SHP77 (cell line): ENCODE results near the gene MAGI1.

Experiments
- DNase-seq, 2 experiments: peaks; one replicate each; lab custom pipeline; 2025; lab: John Stamatoyannopoulos, UW

Gene MAGI1

DNA sequence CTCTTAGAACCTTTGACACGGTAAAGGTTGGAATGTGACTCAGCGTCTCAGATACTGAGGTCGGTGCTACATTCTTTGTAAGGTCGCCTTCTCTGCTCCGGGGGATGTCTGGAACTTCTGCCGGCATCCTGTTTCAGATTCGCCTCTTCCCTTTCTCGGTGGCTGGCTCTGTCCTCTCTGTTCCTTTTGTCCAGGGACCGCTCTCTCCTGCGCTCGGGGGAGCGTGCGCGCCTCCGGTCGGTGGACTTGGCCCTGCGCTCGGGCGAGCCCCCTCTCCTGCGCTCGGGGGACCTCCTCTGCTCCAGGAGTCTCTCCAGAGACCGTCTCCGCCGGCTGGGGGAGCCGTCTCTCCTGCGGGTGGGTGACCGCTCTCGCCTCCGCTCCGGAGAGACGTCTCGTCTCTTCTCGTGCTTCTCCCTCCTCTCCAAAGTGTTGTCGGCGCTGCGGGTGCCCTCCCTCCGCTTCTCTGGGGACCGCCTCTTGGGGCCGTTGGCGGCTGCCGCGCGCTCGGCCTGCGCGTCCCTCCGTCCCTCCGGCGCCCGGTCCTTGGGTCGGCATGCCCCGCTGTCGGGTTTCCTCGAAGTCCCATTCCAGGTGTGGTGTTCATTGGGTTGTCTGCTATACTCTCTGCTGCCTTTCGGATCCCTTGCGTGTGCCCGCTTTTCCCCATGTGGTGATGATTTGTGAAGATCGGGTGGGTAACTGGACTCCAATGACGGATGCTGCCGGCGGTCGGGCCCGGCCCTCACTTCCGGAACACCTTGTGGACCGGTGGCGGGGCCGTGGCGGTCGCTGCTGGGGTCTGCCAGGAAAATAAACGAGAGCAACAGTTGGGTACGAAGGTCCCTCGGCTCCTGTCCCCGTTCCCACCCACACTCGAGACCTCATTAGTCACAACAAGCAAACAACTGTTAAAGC is 682.1 kb downstream of the MAGI1 start:
- no peak for DNase-seq

DNA sequence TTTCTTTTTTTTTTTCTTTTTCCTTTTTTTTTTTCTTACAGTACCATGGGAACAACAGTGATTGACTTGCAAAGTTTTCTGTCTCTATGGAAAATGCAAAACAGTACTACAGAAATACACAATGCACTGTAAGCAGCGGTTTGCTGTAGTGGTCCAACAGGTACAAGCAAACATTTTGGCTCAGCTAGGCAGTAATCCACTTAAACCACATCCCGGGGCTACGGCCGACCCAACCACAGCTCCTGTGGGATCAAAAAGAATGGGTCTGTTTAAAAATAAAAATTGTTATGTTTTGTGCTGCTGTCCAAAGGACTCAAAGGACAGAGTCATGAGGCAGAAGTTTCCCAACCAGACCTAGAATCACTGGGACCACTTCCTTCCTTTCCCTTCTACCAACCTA is 683.8 kb downstream of the MAGI1 start:
- DNase-seq = no peak

DNA sequence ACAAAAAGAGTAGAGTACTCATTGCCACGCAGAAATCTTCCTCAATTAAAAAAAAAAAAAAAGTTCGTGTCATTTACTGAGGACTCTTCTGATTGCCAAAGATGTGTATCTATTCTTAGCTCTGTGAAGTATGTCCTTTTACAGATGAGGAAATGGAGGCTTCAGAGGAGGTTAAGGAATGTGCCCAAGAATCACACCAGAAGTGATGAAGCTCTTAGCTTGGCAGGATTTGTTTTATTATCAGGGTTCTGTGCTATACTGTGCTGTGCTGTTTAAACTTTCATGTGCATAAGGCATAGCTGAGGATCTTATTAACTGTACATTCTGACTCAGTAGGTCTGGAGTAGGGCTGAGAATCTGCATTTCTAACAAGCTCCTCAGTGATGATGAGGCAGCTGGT is 685.8 kb downstream of the MAGI1 start:
- no peak for DNase-seq

DNA sequence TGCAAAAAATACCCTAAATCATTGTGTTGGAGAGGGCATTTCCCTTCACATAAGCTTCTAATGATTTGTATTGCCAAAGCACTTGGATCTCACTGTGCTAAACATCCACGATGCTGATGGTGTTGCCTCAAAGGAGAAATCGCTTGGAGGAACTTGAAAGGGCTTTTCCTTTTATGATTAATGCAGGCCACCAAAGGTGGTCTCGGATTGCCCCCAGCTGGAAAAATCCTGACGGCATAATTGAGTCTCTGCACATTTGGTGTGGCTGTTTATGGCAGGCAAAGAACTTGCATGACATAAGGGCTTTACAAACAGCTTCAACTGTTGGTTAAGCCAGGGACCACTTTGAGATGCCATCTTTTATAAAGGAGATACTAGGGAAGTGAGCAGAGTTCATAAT is 687.0 kb downstream of the MAGI1 start:
- no peak for DNase-seq

DNA sequence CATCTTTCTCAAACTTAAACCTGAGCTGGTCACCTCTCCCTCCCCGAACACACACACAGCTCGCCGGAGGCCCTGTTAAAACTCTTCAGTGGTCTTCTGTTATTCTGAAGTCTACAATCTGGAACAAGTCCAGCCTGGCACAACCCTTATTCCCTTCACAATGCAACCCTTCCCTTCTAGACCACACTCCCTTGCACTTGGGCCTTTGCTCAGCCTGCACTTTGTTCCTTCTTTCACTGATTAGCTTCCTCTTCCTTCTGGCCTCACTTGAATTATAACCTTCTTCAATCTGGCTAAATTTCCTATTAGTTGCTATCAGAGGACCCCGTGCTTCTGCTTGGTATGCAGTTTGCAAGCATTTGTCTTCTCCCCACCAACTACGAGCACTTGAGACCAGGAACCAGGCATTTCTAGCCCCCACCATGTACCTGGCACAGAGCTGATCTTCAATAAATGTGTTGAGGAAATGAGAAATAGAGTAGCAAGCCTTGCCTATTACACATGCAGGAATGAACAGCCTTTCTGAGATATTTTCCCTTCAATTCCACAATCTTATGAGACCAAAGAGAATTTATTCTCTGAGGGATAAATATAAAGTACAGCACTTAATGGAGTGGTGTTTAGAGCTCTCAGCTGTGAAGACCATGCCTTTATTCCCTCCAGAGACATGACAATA is 687.8 kb downstream of the MAGI1 start:
- DNase-seq = no peak

DNA sequence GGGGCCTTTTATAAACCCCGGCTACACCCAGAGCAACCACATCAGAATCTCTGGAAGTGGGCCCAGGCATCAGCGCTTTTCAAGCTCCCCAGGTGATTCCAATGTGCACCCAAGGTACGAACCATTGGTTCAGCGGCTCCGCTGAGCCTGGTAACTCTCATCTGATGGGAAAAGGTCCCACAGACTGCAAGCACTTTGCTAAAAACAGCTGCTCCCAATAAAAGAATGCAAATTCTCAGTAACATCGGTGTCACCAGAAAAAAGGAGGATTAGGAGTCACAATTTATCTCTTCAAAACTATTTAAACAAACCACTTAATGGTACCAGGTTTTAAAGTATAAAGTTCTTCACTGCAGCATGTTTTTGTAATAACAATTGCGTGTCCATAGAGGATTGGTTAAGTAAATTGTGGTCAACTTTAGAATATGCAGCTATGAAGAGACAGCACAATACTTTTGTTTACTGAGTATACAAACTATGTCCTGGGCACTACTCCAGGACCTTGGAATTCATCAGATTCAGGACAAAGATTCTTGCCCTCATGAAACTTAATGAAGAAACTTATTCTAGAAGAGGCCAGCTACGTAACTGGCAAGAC is 690.2 kb downstream of the MAGI1 start:
- DNase-seq = no peak

DNA sequence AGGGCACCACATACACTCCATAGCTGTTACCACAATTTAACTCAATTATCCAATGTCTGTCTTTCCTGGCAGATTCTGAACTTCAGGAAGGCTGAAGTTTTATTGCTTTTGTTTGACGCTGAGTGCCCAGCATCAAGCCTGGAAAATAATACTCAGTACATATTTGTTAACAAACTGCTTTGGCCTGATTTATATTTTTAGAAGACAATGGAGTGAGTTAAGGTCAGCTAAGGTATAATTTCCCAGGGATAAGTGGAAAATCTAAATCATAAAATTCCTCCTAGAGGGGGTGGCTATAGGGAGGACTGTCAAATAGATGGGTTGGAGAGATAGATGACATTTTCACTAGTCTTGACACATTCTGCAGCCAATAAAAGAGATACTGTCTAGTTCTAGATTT is 691.6 kb downstream of the MAGI1 start:
- no peak for DNase-seq

DNA sequence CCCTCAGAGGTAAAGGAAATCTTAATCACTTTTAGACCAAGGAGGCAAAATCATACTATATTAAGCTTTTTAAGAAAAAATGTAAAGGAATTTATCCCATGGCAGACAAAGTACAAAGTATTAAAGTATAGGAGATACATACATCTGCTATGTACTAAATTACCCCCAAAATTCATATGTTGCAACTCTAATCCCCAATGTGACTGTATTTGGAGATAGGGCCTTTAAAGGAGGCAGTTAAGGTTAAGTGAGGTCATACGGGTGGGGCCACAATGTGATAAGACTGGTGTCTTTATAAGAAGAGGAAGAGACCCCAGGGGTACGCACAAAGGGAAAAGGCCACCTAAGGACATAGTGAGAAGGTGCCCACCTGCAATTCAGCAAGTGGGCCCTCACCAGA is 693.9 kb downstream of the MAGI1 start:
- DNase-seq = no peak

DNA sequence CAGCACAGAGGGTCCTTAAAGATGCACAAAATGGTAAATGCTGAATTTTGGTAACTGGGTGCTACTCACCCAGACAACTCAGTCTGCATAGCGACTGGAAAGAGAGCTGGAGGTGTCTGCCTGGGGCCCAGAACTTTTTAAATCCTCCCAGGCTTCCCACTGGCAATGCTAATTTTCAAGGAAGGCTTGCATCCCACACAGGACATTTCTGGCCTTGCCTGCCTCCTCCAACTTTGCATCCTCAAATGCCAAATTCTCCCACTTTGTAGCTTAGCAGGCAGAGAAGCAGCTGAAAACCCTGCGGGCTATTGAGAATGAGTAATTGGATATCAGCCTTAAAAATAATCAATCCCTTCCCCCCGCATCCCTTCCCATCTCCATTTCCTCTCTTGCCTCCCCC is 694.3 kb downstream of the MAGI1 start:
- DNase-seq = no peak

DNA sequence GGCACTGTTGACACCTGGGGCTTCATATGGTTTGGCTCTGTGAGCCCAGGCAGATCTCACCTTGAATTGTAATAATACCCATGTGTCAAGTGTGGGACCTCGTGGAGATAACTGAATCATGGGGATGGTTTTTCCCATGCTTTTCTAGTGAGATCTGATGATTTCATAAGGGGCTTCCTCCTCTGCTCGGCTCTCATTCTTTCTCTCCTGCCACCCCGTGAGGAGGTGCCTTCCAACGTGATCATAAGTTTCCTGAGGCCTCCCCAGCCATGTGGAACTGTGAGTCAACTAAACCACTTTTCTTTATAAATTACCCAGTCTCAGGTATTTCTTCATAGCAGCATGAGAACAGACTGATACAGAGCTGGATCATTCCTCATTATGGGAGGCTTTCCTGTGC is 695.0 kb downstream of the MAGI1 start:
- no peak for DNase-seq

DNA sequence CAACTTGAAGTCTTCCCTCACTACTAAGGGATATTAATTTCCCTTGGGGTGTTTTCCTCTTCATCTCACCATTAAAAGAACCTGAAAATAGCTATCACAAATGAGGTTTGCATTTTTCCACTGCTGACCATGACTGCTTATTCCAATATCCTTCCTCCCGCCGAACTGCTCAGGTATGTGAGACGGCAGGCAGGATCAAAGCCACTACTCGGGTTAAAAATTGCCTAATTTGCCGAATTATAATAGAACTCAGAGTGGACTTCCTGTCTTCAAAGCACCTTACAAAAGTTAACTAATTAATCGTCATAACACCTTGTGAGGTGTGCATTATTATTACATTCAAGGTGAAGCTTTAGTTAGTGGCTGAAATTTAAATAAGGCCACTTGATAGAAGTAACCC is 695.7 kb downstream of the MAGI1 start:
- no peak for DNase-seq

DNA sequence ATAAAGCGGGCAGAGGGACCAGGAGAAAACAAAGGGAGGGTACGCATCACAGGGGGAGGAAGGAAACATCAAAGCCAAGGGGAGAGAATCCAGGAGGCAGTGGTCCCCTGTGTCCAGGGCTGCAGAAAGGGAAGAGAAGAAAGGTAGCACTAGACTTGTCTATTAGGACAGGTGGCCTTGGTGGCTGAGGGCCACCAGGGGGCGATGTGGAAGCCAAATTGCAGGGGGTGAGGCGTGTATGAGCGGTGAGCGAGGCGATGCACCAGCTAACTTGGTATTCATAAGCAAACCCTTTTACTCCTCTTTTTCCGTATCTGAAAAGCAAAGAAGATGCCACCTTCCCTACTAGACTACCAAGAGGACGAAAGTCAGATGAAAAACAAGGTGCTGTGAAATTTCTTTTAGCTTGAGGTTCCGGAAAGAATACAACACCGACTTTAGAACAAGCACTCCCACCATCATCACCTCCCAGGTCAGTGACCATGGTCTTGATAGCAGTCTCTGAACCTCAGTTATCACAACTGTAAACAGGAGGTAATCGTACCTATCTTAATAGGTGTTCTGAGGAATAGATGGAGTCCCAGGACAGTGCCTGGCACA is 696.5 kb downstream of the MAGI1 start:
- peak; percentile 16 to 52 for DNase-seq

DNA sequence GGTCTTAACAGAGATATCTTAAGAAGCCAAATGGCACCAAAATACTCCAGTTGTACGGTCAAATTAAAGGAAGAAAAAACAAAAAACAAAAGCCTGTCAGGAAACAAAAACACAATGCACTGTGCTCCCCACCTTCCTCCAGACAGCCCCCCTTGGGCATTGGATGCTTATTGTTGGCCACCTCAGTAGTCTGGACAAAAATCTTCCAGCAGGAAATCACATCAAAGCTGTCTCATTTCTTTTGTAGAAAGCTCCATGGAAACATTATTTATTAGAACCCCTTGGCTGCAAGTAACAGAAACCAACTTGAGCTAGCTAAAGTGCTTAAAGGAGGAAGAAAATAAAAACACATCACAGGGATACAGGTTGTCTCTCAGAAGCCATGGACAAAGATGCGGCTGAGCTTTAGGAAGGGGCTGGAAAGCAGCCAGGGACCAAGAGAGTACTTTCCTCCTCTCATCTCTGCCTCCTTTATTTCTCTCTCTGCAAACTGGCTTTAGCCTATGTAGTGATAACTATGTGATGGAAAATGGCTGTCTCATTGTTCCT is 699.5 kb downstream of the MAGI1 start:
- no peak for DNase-seq

DNA sequence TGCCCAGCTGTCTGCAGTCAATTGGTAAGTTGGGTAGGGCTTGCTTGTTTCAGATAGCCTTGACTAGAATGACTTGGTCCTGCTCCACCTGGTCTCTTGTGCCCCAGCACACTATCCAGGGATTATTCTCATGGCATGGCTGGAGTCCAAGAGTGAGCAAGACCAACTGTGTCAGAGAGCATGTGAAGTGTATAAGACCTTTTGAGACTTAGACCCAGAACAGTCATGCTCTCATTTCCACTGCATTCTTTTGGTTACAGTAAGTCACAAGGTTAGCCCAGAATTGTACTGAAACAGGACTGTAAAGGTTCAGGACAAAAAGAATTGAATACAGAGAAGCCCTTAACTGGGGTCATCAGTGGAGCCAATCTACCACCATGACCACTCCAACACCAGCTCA is 700.1 kb downstream of the MAGI1 start:
- no peak for DNase-seq

DNA sequence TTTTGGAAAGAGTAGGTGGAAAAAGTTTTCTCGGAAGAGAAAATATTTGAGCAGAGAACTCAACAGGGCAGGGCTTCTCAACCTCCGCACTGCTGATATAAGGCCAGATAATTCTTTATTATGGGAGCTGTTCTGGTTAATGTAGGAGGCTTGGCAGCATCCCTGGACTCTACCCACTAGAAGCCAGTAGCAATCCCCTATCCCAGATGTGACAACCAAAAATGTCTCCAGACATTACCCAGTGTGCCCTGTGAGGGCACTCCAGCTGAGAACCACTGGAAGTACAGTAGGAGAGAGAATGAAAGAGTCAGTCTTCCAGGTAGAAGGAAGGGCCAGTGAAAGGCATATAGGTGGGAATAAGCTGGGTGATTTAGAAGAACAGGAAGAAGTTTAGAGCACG is 703.1 kb downstream of the MAGI1 start:
- no peak for DNase-seq

DNA sequence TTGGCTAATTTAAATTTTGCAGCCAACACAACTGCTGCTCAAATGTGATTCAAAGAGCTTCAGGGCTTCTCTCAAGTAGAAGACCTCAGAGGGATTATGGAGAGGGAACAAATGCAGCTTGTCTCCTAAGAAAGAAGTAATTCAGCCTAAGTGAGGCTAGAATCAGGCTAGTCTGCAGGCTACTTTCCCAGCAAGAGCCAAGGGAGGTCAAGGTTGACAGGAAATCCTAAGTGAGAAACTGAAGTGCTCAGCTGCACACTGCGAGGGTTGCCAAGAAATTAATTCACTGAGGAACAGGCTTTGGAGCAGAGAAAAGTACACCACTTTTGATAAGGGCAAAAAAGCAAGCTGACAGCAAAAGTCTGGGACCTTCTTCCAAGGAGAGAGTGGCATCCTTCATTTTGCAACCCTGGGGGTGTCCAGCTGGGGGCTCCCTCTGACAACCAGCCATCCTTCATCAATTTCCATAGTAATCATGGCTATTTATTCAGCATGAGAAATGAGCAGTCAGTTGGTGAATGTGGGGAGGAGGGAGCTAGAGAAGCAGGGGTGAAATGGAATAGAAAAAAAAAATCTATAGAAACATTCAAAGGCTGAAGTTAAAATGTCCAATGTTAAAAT is 704.6 kb downstream of the MAGI1 start:
- no peak for DNase-seq

DNA sequence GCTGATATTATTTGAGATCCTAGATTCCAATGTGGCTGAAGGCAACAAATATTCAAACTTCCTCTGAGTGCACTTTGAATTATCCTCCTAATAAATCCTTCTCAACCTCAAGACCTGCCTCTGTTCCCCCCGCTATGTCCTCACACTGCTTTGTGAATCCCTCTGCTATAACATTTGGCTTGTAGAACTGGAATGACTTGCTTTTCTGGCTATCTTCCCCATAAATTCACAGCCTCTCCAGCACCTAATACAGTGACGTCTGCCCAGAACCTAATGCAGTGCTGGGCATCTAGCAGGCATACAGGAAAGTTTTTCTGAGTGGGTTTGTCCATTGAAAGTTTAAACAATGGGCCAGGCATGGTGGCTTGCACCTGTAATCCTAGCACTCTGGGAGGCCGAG is 707.0 kb downstream of the MAGI1 start:
- DNase-seq = no peak

DNA sequence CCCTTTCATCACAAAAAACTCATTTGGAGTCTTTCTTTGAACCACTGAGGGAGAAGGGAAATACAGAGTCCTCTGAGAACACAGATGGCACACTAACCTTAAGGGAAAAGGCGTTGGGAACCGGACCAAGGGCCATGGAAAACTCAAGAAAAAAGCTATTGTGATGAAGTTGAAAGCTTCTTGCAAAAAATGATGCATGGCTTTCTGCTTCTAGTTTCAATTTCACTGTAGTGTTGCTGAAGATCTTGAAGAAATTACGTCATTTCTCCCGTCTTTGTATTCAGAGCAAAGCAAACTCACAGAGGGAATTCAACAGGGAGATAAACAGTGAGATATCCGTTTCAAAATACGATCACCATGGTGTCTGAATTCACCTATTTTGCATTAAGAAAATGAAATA is 708.6 kb downstream of the MAGI1 start:
- DNase-seq = no peak

DNA sequence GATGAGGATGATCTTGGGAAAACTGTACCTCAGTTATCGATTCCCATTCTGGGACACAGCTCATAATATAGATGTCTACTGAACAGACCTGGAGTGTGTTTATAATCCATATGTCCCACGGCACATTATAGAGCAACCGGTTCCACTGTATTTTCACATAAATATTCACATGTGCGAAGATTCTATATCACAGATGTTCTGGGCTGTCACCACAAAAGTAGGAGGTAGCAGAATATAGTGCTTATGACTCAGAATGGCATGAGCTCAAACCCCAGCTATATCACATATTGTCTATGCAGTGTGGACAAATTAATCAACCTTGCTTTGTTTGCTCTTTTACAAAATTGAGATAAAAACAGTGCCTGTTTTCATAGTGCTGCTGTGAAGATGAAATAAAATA is 710.6 kb downstream of the MAGI1 start:
- DNase-seq = no peak

DNA sequence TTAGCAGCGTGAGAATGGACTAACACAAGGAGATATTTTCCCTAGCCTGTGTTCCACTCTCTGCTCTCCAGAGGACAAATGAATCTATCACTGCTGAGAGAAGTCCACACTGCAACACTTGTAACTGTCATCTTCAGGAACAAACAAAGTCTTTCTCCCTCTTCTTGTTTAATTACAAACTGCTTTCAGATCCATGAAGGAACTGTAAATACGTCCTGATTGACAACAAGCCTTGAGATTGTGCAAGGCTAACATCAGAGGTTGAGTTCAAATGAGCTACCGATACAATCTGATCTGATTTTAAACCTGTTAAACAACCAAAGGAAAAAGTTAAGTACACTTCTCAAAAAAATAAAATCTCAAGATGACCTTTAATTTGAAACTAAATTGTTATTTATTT is 712.1 kb downstream of the MAGI1 start:
- DNase-seq = no peak

DNA sequence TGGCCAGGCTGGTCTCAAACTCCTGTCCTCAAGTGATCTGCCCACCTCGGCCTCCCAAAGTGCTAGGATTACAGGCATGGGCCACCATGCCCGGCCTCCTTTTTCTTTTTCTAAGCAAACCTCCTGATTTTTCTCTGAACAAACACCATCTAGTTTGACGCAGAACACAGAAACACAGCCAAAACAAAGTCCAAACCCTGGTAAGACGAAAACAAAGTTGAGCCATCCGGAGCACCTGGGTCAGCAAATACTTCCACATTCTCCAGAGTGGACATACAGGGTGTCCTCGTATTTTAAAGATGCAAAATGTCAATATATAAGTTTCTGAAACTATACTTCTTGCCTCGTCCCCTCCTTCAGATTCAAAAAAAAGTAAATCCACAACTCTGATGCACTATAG is 715.8 kb downstream of the MAGI1 start:
- no peak for DNase-seq

DNA sequence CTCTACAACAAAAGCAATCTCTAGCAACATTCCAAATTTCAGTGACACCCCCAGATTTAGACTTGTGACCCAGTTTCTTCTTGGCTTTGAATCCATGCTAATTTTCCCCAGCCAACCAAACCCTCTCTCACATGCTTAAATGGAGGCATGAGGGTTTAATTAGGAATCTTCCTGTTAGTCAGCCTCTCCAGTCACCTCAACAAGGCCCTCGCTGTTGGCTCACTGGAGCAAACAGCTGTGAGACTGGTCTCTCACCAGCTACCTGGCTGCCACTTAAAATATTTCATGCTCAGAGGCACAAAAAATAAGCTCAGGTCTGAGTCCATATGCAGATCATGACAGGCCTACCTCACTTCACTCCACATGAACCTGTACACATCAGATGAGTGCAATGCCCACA is 720.5 kb downstream of the MAGI1 start:
- no peak for DNase-seq
